ENCODE results near the gene ACVR2B.
"Not testable (repeated sequence)": the region's sequence is repeated elsewhere in the genome, so short reads cannot be mapped to it uniquely, and the experiment has no call there.

The ACVR2B gene

DNA sequence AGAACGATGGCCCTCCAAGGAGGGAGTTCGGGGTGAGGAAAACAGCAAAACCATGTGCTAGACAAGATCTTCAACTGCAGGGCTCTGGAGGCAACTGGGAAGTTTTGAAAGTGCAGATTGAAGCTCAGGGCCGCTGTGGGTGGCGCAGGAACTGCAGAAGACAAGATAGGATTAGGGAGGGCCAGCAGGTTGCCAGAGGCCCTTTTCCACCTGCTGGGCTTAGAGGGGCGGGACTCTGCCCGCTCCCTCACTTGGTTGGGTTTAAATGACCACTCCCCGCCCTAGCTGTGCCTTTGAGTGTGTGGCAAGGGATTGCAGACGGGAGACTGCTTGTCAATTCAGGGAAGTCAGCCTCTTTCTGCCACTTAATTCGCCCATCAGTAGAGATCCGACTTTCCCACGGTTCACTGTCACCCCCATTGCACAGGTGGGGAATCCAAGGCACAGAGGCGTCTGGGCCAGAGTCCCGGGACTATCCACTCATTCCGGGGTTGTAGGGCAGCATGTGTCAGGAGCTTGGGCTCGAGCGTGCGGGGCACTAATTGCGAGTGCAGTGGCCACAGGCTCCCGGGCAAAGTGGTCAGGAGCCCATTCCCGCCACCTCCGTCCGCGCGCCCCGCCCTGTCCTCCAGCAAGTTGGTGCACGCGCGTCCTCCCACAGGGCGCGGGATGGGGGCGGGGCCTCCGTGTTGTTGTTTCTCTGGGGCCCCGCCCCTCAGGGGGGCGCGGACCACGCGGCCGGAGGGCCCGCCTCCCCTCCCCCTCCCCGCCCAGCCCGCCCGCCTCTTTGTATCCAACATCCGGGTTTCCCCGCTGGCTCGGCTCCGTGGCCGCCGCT is at the start of gene ACVR2B:
Gene ACVR2B (plus strand): TSS at position 816 of the 838 bp plus-strand sequence. CDS start 433 bp downstream, outside the sequence.
- Histone ChIP-seq H3K4me3 (ENCODE audit: low read depth in 1 of 2, low read length in 2 of 2) (peak within 1 kb of the TSS; percentile 84 to 89), H3K27me3 (ENCODE audit: low read depth, low read length) (no peaks in the 10 kb centered on the region), H3K36me3 (ENCODE audit: control insufficient read depth in 1 of 2, insufficient read depth in 2 of 2, low read length in 2 of 2) (no peaks in the 10 kb centered on the region), H3K27ac (ENCODE audit: low read length) (peak within 1 kb of the TSS; percentile 31), H3K4me1 (ENCODE audit: control insufficient read depth in 1 of 2, insufficient read depth in 2 of 2, low read length in 2 of 2) (peaks cover 0 to 20% of the 10 kb centered on the region in 2 donors), H3K9me3 (ENCODE audit: control insufficient read depth in 1 of 2, low read length in 2 of 2) (no peaks in the 10 kb centered on the region)

DNA sequence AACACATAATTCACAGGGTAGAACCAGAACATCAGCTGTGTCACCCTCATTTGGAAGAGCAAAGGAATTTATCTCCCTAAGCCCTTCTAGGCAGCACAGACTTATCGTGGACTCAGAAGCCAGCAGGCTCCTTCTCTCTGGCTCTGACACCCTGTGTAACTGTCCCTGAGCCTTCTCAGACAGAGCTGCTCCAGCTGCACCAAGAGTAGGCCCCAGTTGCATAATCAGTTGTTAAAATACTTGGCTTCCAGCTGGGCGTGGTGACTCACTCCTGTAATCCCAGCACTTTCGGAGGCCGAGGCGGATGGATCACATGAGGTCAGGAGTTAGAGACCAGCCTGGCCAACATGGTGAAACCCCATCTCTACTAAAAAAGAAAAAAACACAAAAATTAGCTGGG is 49.4 kb upstream of the ACVR2B start:
- Histone ChIP-seq H3K27ac (ENCODE audit: low read length) (no peak overlapping the region), H3K27me3 (ENCODE audit: low read depth, low read length) (no peaks in the 10 kb centered on the region), H3K36me3 (ENCODE audit: control insufficient read depth in 1 of 2, insufficient read depth in 2 of 2, low read length in 2 of 2) (peaks cover 28 to 33% of the 10 kb centered on the region in 2 donors), H3K4me1 (ENCODE audit: control insufficient read depth in 1 of 2, insufficient read depth in 2 of 2, low read length in 2 of 2) (no peaks in the 10 kb centered on the region), H3K4me3 (ENCODE audit: low read depth in 1 of 2, low read length in 2 of 2) (no peak overlapping the region), H3K9me3 (ENCODE audit: control insufficient read depth in 1 of 2, low read length in 2 of 2) (no peaks in the 10 kb centered on the region)

DNA sequence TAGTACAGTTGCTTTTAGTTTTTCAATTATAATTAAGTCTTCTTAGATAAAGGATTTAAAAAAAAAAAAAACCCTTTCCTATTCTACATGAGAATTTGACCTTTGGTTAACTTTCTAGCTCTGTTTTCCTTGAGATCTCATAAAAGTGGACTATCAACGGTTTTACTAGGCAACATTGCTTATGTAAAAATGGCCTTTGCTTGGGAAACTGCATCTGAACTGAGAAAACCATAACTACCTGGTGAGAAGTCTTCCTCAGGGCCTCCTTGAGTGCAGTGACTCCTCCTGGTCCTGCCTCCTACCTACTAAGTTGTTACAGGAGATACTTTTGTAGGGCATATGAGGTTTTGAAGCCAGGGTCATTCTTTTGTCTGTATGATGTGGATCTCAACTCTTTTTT is 42.1 kb upstream of the ACVR2B start:
- Histone ChIP-seq H3K27me3 (ENCODE audit: low read depth, low read length) (no peaks in the 10 kb centered on the region), H3K9me3 (ENCODE audit: control insufficient read depth in 1 of 2, low read length in 2 of 2) (no peaks in the 10 kb centered on the region), H3K4me1 (ENCODE audit: control insufficient read depth in 1 of 2, insufficient read depth in 2 of 2, low read length in 2 of 2) (no peaks in the 10 kb centered on the region), H3K4me3 (ENCODE audit: low read depth in 1 of 2, low read length in 2 of 2) (no peak overlapping the region), H3K27ac (ENCODE audit: low read length) (no peak overlapping the region), H3K36me3 (ENCODE audit: control insufficient read depth in 1 of 2, insufficient read depth in 2 of 2, low read length in 2 of 2) (no peaks in the 10 kb centered on the region)

DNA sequence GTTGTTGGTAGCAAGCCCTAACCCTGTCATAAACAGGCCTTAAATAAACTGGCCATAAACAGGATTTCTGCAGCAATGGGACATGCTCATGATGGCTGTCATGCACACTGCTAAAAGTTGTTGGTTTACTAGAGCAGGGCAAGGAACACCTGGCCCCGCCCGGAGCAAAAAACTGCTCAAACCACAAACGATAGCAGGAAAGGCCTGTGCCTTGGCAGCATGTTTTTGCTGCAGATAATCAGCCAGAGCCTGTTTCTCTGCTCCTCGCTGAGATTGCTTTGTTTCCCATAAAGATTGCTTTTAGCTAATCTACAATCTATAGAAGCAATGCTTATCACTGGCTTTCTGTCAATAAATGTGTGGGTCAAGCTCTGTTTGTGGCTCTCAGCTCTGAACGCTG is 32.9 kb upstream of the ACVR2B start:
- H3K27me3 ChIP-seq (ENCODE audit: low read depth, low read length); H3K9me3 ChIP-seq (ENCODE audit: control insufficient read depth in 1 of 2, low read length in 2 of 2); H3K4me3 ChIP-seq (ENCODE audit: low read depth in 1 of 2, low read length in 2 of 2); H3K4me1 ChIP-seq (ENCODE audit: control insufficient read depth in 1 of 2, insufficient read depth in 2 of 2, low read length in 2 of 2); H3K27ac ChIP-seq (ENCODE audit: low read length); H3K36me3 ChIP-seq (ENCODE audit: control insufficient read depth in 1 of 2, insufficient read depth in 2 of 2, low read length in 2 of 2): not testable (repeated sequence)

DNA sequence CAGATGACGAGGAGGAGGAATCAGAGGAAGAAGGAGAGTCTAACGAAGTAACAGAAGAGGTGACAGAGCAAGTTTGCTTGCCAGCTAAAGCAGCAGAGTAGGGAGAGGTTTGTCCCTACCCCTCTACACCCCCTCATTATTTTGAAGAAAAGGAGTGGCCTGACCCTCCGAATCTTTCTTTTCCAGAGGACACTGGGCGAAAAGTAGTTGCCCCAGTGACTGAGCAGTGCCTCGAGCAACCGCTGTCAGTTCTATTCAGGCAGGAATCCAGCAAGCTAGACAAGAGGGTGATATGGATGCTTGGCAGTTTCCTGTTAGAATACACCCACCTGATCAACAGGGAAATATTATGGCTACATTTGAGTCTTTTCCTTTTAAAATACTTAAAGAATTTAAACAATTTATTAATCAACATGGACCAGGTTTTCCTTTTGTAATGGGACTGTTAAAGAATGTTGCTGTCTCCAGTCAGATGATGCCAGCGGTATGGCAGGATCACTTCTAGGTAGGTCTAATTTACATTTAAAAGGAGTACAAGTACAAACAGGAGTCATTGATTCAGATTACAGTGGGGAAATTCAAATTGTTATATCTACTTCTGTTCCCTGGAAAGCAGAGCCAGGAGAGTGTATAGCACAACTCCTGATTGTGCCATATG is 31.9 kb upstream of the ACVR2B start:
- Histone ChIP-seq H3K27ac (ENCODE audit: low read length) (no peak overlapping the region), H3K4me3 (ENCODE audit: low read depth in 1 of 2, low read length in 2 of 2) (no peak overlapping the region), H3K36me3 (ENCODE audit: control insufficient read depth in 1 of 2, insufficient read depth in 2 of 2, low read length in 2 of 2) (no peaks in the 10 kb centered on the region), H3K4me1 (ENCODE audit: control insufficient read depth in 1 of 2, insufficient read depth in 2 of 2, low read length in 2 of 2) (no peaks in the 10 kb centered on the region), H3K27me3 (ENCODE audit: low read depth, low read length) (no peaks in the 10 kb centered on the region), H3K9me3 (ENCODE audit: control insufficient read depth in 1 of 2, low read length in 2 of 2) (no peaks in the 10 kb centered on the region)

DNA sequence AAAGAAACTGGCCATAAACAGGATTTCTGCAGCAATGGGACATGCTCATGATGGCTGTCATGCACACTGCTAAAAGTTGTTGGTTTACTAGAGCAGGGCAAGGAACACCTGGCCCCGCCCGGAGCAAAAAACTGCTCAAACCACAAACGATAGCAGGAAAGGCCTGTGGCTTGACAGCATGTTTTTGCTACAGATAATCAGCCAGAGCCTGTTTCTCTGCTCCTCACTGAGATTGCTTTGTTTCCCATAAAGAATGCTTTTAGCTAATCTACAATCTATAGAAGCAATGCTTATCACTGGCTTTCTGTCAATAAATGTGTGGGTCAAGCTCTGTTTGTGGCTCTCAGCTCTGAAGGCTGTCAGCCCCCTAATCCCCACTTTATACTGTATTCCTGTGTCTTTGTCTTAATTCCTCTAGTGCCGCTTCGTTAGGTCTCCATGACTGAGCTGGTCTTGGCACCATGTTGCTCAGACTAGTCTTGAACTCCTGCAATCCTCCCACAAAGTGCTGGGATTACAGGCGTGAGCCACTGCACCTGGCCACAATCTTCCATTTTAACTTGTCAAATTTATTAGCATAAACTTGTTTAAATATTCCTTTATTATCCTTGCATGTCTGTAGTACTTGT is 26.8 kb upstream of the ACVR2B start:
- not testable (repeated sequence) for H3K4me1 ChIP-seq (ENCODE audit: control insufficient read depth in 1 of 2, insufficient read depth in 2 of 2, low read length in 2 of 2); H3K27me3 ChIP-seq (ENCODE audit: low read depth, low read length); H3K9me3 ChIP-seq (ENCODE audit: control insufficient read depth in 1 of 2, low read length in 2 of 2); H3K36me3 ChIP-seq (ENCODE audit: control insufficient read depth in 1 of 2, insufficient read depth in 2 of 2, low read length in 2 of 2); H3K4me3 ChIP-seq (ENCODE audit: low read depth in 1 of 2, low read length in 2 of 2); H3K27ac ChIP-seq (ENCODE audit: low read length)

DNA sequence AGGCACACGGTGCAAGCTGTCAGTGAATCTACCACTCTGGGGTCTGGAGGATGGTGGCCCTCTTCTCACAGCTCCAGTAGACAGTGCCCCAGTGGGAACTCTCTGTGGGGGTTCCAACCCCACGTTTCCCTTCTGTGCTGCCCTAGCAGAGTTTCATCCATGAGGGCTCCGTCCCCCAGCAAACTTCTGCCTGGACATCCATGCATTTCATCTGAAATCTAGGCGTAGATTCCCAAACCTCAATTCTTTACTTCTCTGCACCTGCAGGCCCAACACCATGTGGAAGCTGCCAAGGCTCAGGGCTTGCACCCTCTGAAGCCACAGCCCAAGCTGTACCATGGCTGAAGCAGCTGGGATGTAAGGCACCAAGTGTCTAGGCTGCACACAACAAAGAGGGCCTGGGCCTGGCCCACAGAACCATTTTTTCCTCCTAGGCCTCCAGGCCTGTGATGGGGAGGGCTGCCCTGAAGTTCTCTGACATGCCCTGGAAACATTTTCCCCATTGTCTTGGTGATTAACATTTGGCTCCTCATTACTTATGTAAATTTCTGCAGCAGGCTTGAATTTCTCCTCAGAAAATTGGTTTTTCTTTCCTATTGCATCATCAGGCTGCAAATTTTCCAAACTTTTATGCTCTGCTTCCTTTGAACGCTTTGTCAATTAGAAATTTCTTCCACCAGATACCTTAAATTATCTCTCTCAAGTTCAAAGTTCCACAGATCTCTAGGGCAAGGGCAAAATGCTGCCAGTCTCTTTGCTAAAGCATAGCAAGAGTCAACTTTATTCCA is 20.6 kb upstream of the ACVR2B start:
- H3K36me3 ChIP-seq (ENCODE audit: control insufficient read depth in 1 of 2, insufficient read depth in 2 of 2, low read length in 2 of 2); H3K4me1 ChIP-seq (ENCODE audit: control insufficient read depth in 1 of 2, insufficient read depth in 2 of 2, low read length in 2 of 2); H3K27me3 ChIP-seq (ENCODE audit: low read depth, low read length); H3K27ac ChIP-seq (ENCODE audit: low read length): not testable (repeated sequence)
- Histone ChIP-seq H3K4me3 (ENCODE audit: low read depth in 1 of 2, low read length in 2 of 2) (peak overlapping the region in 1 of 2 donors; percentile 21), H3K9me3 (ENCODE audit: control insufficient read depth in 1 of 2, low read length in 2 of 2) (peaks cover 0 to 20% of the 10 kb centered on the region in 2 donors)

DNA sequence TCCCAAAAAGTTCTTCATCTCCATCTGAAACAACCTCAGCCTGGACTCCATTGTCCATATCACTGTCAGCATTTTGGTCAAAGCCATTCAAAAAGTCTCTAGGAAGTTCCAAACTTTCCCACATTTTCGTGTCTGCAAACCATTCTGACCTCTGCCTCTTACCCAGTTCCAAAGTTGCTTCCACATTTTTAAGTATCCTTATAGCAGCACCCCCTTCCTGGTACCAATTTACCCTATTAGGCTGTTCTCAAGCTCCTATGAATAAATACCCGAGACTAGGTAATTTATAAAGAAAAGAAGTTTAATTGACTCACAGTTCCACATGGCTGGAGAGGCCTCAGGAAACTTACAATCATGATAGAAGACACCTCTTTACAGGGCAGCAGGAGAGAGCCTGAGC is 20.0 kb upstream of the ACVR2B start:
- not testable (repeated sequence) for H3K36me3 ChIP-seq (ENCODE audit: control insufficient read depth in 1 of 2, insufficient read depth in 2 of 2, low read length in 2 of 2); H3K27me3 ChIP-seq (ENCODE audit: low read depth, low read length); H3K27ac ChIP-seq (ENCODE audit: low read length); H3K4me3 ChIP-seq (ENCODE audit: low read depth in 1 of 2, low read length in 2 of 2); H3K4me1 ChIP-seq (ENCODE audit: control insufficient read depth in 1 of 2, insufficient read depth in 2 of 2, low read length in 2 of 2)
- H3K9me3 ChIP-seq (ENCODE audit: control insufficient read depth in 1 of 2, low read length in 2 of 2) = peaks cover 0 to 20% of the 10 kb centered on the region in 2 donors

DNA sequence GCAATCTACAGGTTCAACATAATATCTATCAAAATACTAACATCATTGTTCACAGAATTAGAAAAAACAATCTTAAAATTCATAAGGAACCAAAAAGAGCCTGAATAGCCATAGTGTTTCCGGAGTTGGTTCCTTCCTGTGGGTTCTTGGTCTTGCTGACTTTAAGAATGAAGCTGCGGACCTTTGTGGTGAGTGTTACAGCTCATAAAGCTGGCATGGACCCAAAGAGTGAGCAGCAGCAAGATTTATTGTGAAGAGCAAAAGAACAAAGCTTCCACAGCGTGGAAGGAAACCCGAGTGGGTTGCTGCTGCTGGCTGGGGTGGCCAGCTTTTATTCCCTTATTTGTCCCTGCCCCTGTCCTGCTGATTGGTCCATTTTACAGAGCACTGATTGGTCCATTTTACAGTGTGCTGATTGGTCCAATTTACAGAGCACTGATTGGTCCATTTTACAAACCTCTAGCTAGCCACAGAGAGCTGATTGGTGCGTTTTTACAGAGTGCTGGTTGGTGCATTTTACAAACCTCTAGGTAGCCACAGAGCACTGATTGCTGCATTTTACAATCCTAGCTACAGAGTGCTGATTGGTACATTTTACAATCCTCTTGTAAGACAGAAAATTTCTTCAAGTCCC is 15.1 kb upstream of the ACVR2B start:
- H3K9me3 ChIP-seq (ENCODE audit: control insufficient read depth in 1 of 2, low read length in 2 of 2) = peaks cover 0 to 13% of the 10 kb centered on the region in 2 donors
- not testable (repeated sequence) for H3K36me3 ChIP-seq (ENCODE audit: control insufficient read depth in 1 of 2, insufficient read depth in 2 of 2, low read length in 2 of 2); H3K27me3 ChIP-seq (ENCODE audit: low read depth, low read length); H3K27ac ChIP-seq (ENCODE audit: low read length); H3K4me1 ChIP-seq (ENCODE audit: control insufficient read depth in 1 of 2, insufficient read depth in 2 of 2, low read length in 2 of 2); H3K4me3 ChIP-seq (ENCODE audit: low read depth in 1 of 2, low read length in 2 of 2)

DNA sequence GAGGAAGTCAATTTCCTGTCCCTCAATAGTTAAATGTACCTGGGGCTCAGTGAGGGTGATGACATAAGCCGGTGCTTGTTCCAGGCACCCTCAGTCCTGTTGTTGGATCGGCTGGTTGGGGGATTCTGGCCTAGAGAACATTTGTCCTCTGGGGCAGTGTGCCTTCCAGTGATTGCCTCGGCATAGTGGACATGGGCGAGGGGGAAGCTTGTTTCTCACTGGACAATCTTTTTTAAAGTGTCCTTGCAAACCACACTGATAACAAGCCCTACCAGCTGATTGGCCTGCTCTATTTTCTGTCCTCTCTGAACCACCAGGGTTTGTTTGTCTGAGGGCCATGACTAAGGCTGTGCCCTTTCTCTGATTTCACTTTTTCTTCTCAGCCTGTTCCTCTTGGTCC is 10.5 kb upstream of the ACVR2B start:
- H3K36me3 ChIP-seq (ENCODE audit: control insufficient read depth in 1 of 2, insufficient read depth in 2 of 2, low read length in 2 of 2); H3K27me3 ChIP-seq (ENCODE audit: low read depth, low read length); H3K4me3 ChIP-seq (ENCODE audit: low read depth in 1 of 2, low read length in 2 of 2); H3K9me3 ChIP-seq (ENCODE audit: control insufficient read depth in 1 of 2, low read length in 2 of 2); H3K27ac ChIP-seq (ENCODE audit: low read length); H3K4me1 ChIP-seq (ENCODE audit: control insufficient read depth in 1 of 2, insufficient read depth in 2 of 2, low read length in 2 of 2): not testable (repeated sequence)

All from muscle layer of duodenum (tissue), 2 donors.